Measurements from ENCODE around the gene GPR50. TPM values are rescaled to one million over a fixed set of nuclear protein-coding genes. Genes with fewer than 3 reads are reported as not detected.

GPR50 gene
- total RNA-seq, 1 experiment from 2014 or later = not detected

- intact Hi-C loops (cut with micrococcal nuclease) = no loop called here
- no peak overlapping the region for H3K4me3 ChIP-seq (replicated peaks in 1 of 2; ENCODE audit: low read depth in 1 of 2, low read length in 2 of 2)
- DNase-seq (ENCODE audit: low read depth, low spot score) (no peak), ATAC-seq (no peak)
- no peak overlapping the region for H2AFZ ChIP-seq (ENCODE audit: low read depth, low read length, poor library complexity, severe bottlenecking)
- TF ChIP-seq FOSL1 (IDR thresholded peaks at IDR 0.05; ENCODE audit: low read depth) (no peak), EZH2phosphoT487 (IDR thresholded peaks at IDR 0.05; ENCODE audit: borderline replicate concordance) (no peak), YY1 (IDR thresholded peaks at IDR 0.05; ENCODE audit: extremely low read depth, insufficient replicate concordance, low read depth, low read length) (no peak), JUND (IDR thresholded peaks at IDR 0.05) (no peak), ZFX (IDR thresholded peaks at IDR 0.05) (no peak), SP1 (IDR thresholded peaks at IDR 0.05; ENCODE audit: low read depth) (no peak), ELF1 (IDR thresholded peaks at IDR 0.05; ENCODE audit: borderline replicate concordance, low read depth) (no peak), CBX3 (IDR thresholded peaks at IDR 0.05; ENCODE audit: low read depth) (no peak), TCF7L2 (IDR thresholded peaks at IDR 0.05; ENCODE audit: borderline replicate concordance, extremely low read depth, insufficient read depth, insufficient read length) (no peak), ZNF274 (IDR thresholded peaks at IDR 0.05; ENCODE audit: low read depth, low read length) (no peak), POLR2A (IDR thresholded peaks at IDR 0.05; ENCODE audit: borderline replicate concordance, extremely low read depth, insufficient read depth, insufficient read length) (no peak)
- TF ChIP-seq, protein P1, sequence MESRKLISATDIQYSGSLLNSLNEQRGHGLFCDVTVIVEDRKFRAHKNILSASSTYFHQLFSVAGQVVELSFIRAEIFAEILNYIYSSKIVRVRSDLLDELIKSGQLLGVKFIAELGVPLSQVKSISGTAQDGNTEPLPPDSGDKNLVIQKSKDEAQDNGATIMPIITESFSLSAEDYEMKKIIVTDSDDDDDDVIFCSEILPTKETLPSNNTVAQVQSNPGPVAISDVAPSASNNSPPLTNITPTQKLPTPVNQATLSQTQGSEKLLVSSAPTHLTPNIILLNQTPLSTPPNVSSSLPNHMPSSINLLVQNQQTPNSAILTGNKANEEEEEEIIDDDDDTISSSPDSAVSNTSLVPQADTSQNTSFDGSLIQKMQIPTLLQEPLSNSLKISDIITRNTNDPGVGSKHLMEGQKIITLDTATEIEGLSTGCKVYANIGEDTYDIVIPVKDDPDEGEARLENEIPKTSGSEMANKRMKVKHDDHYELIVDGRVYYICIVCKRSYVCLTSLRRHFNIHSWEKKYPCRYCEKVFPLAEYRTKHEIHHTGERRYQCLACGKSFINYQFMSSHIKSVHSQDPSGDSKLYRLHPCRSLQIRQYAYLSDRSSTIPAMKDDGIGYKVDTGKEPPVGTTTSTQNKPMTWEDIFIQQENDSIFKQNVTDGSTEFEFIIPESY (IDR thresholded peaks at IDR 0.05; ENCODE audit: extremely low read depth, insufficient replicate concordance, low read length) = no peak
- TF ChIP-seq, protein P2, sequence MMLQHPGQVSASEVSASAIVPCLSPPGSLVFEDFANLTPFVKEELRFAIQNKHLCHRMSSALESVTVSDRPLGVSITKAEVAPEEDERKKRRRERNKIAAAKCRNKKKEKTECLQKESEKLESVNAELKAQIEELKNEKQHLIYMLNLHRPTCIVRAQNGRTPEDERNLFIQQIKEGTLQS (IDR thresholded peaks at IDR 0.05) = no peak
- H3K36me3 ChIP-seq (ENCODE audit: control insufficient read depth in 1 of 2, insufficient read depth in 2 of 2, low read length in 2 of 2) = no peaks in the 10 kb centered on the region
- no peak overlapping the region for H3K9ac ChIP-seq (ENCODE audit: low read length)
- H3K4me1 ChIP-seq (ENCODE audit: control insufficient read depth in 1 of 2, insufficient read depth in 2 of 2, low read length in 2 of 2) = no peaks in the 10 kb centered on the region
- no TSS peak for BruUV-seq (replicated peaks)
- ChIA-PET CTCF (no interaction called here), RAD21 (ENCODE audit: low non-redundant PET in 1 of 2, low total read pairs in 2 of 2, uncharacterized antibody in 2 of 2, unreplicated experiment in 2 of 2) (no interaction called here), POLR2A (no interaction called here)
- no peak overlapping the region for H3K4me2 ChIP-seq (ENCODE audit: low read length)
- no peaks in the 10 kb centered on the region for H3K79me2 ChIP-seq (ENCODE audit: insufficient read depth, low read length)
- H3K9me2 ChIP-seq (ENCODE audit: insufficient read depth) = no peaks in the 10 kb centered on the region
- no peak overlapping the region for H3K27ac ChIP-seq (ENCODE audit: low read depth, low read length)
- H3K9me3 ChIP-seq (ENCODE audit: control insufficient read depth in 1 of 2, insufficient read depth in 1 of 2, low read depth in 1 of 2, low read length in 2 of 2) = no peaks in the 10 kb centered on the region
- no peaks in the 10 kb centered on the region for H4K20me1 ChIP-seq (ENCODE audit: insufficient read depth)
- no peaks in the 10 kb centered on the region for H3K27me3 ChIP-seq (ENCODE audit: insufficient read depth, low read length)
Measured at GRCh38 chrX:151225843-151226242, 49.5 kb downstream of the GPR50 start.

All from HCT116 (cell line).